Fibroblast of pulmonary artery (primary cell): ENCODE results near the gene GLUD2.

Source experiments
- DNase-seq: peaks from one replicate; pipeline ENCODE4 v3.0.0-alpha.2; 2010; ENCODE audit warnings: low read depth
- H3K4me3 ChIP-seq: replicated peaks from 2 replicates; pipeline ENCODE4 v1.5.1; 2011; ENCODE audit warnings: low read depth, mild to moderate bottlenecking, control low read depth, low read length, moderate library complexity
- CTCF ChIP-seq: IDR thresholded peaks from 2 replicates; pipeline ENCODE4 v1.5.1; 2011; ENCODE audit warnings: mild to moderate bottlenecking, control low read depth, low read length, inconsistent platforms; ENCODE audit errors: missing control alignments

The GLUD2 gene

GRCh38 chrX:121013897-121014455 is 33.4 kb upstream of the GLUD2 start:
- no peak overlapping the region for H3K4me3 ChIP-seq
- DNase-seq: no peak
- TF ChIP-seq CTCF: no peak

- H3K4me3 ChIP-seq: no peak overlapping the region
- no peak for DNase-seq
- TF ChIP-seq CTCF: no peak
Measured at GRCh38 chrX:121014826-121015225, 32.6 kb upstream of the GLUD2 start.

- DNase-seq: no peak
- no peak for TF ChIP-seq CTCF
- no peak overlapping the region for H3K4me3 ChIP-seq
Measured at GRCh38 chrX:121028419-121028818, 19.0 kb upstream of the GLUD2 start.

GRCh38 chrX:121030083-121030482 is 17.3 kb upstream of the GLUD2 start:
- no peak for DNase-seq
- no peak for TF ChIP-seq CTCF
- no peak overlapping the region for H3K4me3 ChIP-seq

- no peak for DNase-seq
- no peak for TF ChIP-seq CTCF
- H3K4me3 ChIP-seq: no peak overlapping the region
Measured at GRCh38 chrX:121032531-121032930, 14.9 kb upstream of the GLUD2 start.

GRCh38 chrX:121036137-121036536 is 11.3 kb upstream of the GLUD2 start:
- H3K4me3 ChIP-seq: no peak overlapping the region
- DNase-seq: no peak
- TF ChIP-seq CTCF: no peak

GRCh38 chrX:121036951-121037350 is 10.5 kb upstream of the GLUD2 start:
- no peak for TF ChIP-seq CTCF
- no peak overlapping the region for H3K4me3 ChIP-seq
- DNase-seq: no peak
